Colonic mucosa (tissue), 4 donors: ENCODE data around the gene BATF3. TPM values are rescaled to one million over a fixed set of nuclear protein-coding genes. Genes with fewer than 3 reads are reported as not detected.
"Not testable (repeated sequence)": the region's sequence is repeated elsewhere in the genome, so short reads cannot be mapped to it uniquely, and the experiment has no call there.

ENCODE experiments used
- DNase-seq: peaks from one replicate; pipeline ENCODE4 v3.0.0-alpha.2; 2020
- H3K27ac ChIP-seq: fragments of 200-600 bp; one replicate; pipeline ENCODE4 v1.8.0; 2021
- H3K27me3 ChIP-seq: fragments of 200-600 bp; one replicate; pipeline ENCODE4 v1.8.0; 2021
- H3K36me3 ChIP-seq: fragments of 200-600 bp; one replicate; pipeline ENCODE4 v1.8.0; 2021
- H3K4me1 ChIP-seq: fragments of 200-600 bp; one replicate; pipeline ENCODE4 v1.8.0; 2021; ENCODE audit warnings: mild to moderate bottlenecking
- H3K4me3 ChIP-seq: fragments of 200-600 bp; one replicate; pipeline ENCODE4 v1.8.0; 2021
- H3K9ac ChIP-seq, 2 donors: one replicate each; pipeline ENCODE4 v1.7.0; 2013; ENCODE audit warnings: control low read depth in 2 of 2, low read depth in 2 of 2, low read length in 2 of 2
- H3K9me3 ChIP-seq: fragments of 200-600 bp; one replicate; pipeline ENCODE4 v1.8.0; 2021
- intact Hi-C: fragments of 100-400 bp; cut with DNase I; formaldehyde crosslinking; loops from one replicate; pipeline ENCODE4 v1.14.1; 2022
- total RNA-seq, 2 donors: library from RNA; stranded (reverse); fragmentation: NEBNext Ultra II Directional in 1 of 2; extraction: Animal tissue kit (Norgen Biotek cat#: 25700) in 1 of 2; gene quantifications; one replicate each; pipeline ENCODE4 v1.2.1, GENCODE V29; 2021
- TF ChIP-seq, protein P1 (sequence below): fragments of 200-600 bp; IDR thresholded peaks from one replicate; pipeline ENCODE4 v1.8.0; 2022; ENCODE audit warnings: antibody characterized with exemption, mild to moderate bottlenecking
- donor health status: healthy.
- donor health status: DM: no; HTN: no; CAD: no.
- donor health status: DM: no; HTN: no; CAD: no.

Gene BATF3
- total RNA-seq, 2 donors from 2014 or later: 0.74 to 0.88 TPM

DNA sequence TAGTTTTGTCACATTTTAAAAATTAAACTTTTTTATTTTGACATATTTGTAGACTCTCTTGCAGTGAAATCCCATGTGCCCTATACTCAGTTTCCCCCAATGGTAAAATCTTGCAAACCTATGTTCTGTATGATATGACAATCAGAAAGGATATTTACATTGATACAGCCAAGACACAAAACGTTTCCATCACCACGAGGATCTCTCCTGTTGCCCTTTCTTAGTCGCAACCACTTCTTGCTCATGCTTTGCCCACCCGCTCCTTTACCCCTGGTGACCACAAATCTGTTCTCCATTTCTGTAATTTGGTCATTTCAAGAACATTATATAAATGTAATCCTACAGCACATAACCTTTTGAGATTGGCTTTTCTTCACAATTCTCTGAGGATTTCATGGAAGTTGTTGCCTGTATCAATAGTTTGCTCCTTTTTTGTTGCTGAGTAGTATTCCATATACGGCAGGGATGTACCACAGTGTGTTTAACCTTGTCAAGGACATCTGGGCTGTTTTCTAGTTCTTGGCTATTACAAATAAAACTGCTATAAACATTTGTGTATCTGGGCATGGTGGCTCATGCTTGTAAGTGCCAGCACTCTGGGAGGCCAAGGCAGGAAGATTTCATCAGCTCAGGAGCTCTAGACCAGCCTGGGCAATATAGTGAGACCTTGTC lies 14.0 kb upstream of the BATF3 start:
- Histone ChIP-seq H3K36me3 (no peaks in the 10 kb centered on the region), H3K4me1 (no peaks in the 10 kb centered on the region), H3K27me3 (no peaks in the 10 kb centered on the region), H3K4me3 (no peak overlapping the region), H3K9ac (no peak overlapping the region), H3K27ac (no peak overlapping the region), H3K9me3 (no peaks in the 10 kb centered on the region)
- intact Hi-C loops: no loop called here
- TF ChIP-seq, protein P1, sequence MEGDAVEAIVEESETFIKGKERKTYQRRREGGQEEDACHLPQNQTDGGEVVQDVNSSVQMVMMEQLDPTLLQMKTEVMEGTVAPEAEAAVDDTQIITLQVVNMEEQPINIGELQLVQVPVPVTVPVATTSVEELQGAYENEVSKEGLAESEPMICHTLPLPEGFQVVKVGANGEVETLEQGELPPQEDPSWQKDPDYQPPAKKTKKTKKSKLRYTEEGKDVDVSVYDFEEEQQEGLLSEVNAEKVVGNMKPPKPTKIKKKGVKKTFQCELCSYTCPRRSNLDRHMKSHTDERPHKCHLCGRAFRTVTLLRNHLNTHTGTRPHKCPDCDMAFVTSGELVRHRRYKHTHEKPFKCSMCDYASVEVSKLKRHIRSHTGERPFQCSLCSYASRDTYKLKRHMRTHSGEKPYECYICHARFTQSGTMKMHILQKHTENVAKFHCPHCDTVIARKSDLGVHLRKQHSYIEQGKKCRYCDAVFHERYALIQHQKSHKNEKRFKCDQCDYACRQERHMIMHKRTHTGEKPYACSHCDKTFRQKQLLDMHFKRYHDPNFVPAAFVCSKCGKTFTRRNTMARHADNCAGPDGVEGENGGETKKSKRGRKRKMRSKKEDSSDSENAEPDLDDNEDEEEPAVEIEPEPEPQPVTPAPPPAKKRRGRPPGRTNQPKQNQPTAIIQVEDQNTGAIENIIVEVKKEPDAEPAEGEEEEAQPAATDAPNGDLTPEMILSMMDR: no peak
- no peak for DNase-seq

DNA sequence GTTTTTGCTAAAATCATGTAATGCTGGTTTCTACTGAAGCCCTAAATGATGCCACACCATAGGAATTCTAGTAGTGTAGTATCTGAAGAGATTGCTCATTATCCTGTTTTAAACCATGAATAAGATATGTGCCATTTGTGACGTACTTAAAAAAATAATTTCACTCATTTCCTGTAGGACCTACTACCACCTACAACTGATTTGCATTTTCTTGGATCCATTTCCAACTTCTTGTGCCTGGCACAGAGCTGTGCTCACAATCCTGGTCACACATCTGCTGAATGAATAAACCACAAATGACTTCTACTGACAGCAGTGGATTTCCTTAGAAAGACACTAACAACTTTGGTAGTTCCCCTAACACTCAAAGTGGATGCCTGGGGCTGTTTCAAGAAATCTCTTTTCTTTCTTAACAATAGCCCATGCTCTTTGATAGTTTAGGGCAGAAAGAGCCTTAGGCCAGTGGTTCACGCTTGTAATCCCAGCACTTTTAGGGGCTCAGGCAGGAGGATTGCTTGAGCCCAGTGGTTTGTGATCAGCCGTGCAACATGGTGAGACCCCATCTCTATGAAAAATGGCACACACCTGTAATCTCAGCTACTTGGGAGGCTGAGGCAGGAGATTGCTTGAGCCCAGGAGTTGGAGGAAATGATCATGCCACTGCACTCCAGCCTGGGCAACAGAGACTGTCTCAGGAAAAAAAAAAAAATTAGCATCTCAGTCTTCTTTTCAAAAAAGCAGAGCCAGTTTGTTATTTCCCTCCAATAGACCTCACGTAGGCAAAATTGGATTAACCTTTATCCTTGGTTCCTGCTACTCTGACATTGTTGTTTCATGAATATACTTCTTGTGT lies 13.0 kb upstream of the BATF3 start:
- TF ChIP-seq, protein P1: no peak
- no peak for DNase-seq
- Histone ChIP-seq H3K4me1 (no peaks in the 10 kb centered on the region), H3K9ac (no peak overlapping the region), H3K9me3 (no peaks in the 10 kb centered on the region), H3K4me3 (no peak overlapping the region), H3K36me3 (no peaks in the 10 kb centered on the region), H3K27ac (no peak overlapping the region), H3K27me3 (no peaks in the 10 kb centered on the region)
- intact Hi-C loops: no loop called here

DNA sequence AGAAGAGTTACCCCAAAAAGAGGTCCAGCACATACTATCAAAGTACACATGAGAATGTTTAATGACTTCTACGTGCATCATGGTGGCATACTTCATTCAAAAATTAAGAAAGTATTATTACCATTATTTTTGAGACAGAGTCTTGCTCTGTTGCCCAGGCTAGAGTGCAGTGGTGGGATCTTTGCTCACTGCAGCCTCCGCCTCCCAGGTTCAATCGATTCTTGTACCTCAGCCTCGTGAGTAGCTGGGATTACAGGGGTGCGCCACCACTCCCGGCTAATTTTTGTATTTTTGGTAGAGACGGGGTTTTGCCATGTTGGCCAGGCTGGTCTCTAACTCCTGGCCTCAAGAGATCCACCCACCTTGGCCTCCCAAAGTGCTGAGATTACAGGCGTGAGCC lies 12.3 kb upstream of the BATF3 start:
- H3K27me3 ChIP-seq, H3K4me3 ChIP-seq, H3K9ac ChIP-seq, H3K27ac ChIP-seq, H3K4me1 ChIP-seq, DNase-seq, H3K9me3 ChIP-seq, intact Hi-C loops, H3K36me3 ChIP-seq: not testable (repeated sequence)

DNA sequence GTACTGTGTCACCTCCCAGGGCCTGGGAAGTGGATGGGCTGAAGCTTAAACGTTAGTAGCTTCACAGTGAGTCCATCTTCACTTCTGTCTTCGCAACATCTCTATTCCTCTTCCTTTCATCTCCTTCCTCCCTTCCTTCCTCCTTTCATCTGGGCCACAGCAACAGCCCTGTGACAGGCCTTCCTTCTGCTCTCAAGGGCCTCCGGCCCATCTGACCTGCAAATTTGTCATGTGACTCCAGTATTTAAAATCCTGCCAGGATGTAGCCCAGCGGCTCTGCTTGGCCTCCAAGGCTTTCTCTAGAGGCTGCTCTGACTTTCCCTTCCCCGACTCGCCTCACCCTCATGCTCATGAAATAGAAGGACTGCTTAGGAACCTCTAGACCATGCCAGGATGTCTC lies 10.9 kb upstream of the BATF3 start:
- peaks cover 4% of the 10 kb centered on the region for H3K27me3 ChIP-seq
- intact Hi-C loops: no loop called here
- H3K27ac ChIP-seq: no peak overlapping the region
- TF ChIP-seq, protein P1: no peak
- no peak overlapping the region for H3K4me3 ChIP-seq
- no peaks in the 10 kb centered on the region for H3K4me1 ChIP-seq
- no peak for DNase-seq
- no peaks in the 10 kb centered on the region for H3K9me3 ChIP-seq
- H3K9ac ChIP-seq: no peak overlapping the region
- no peaks in the 10 kb centered on the region for H3K36me3 ChIP-seq

DNA sequence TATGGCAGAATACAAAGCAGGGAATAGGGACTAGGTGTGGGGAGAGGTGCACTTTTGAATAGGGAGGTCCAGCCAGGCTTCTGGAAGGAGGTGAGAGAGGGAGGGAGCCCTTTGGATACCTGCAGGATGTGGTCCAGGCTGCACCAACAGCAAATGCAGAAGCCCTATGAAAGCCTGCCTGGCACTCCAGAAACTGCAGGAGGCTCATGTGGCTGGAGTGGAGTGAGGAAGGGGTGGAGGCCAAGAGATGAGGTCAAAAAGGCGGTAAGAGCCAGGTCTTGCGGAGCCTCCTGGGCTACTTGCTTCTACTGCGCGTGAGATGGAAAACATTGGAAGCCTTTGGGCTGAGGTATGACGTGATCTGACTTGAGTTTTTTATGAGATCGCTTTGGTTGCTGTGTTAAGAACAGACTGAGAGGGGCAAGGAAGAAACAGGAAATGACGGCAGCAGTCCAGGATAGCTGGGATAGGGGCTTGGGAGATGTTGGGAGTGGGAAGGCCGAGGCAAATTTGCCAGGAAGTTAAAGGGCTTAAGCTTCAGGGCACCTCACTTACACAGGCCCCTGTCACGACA lies 4.4 kb upstream of the BATF3 start:
- Histone ChIP-seq H3K9me3 (no peaks in the 10 kb centered on the region), H3K9ac (no peak overlapping the region), H3K4me3 (no peak overlapping the region), H3K27me3 (peaks cover 32% of the 10 kb centered on the region), H3K27ac (no peak overlapping the region), H3K4me1 (peaks cover 8% of the 10 kb centered on the region), H3K36me3 (no peaks in the 10 kb centered on the region)
- no peak for DNase-seq
- intact Hi-C loops: no loop called here
- TF ChIP-seq, protein P1: no peak
